Embryonic facial prominence (tissue), 1 donor: ENCODE measurements around the gene KDR.

Source experiments
- DNase-seq: peaks from one replicate; pipeline ENCODE4 v3.0.0-alpha.2; 2016; ENCODE audit errors: extremely low spot score

Gene KDR

DNA sequence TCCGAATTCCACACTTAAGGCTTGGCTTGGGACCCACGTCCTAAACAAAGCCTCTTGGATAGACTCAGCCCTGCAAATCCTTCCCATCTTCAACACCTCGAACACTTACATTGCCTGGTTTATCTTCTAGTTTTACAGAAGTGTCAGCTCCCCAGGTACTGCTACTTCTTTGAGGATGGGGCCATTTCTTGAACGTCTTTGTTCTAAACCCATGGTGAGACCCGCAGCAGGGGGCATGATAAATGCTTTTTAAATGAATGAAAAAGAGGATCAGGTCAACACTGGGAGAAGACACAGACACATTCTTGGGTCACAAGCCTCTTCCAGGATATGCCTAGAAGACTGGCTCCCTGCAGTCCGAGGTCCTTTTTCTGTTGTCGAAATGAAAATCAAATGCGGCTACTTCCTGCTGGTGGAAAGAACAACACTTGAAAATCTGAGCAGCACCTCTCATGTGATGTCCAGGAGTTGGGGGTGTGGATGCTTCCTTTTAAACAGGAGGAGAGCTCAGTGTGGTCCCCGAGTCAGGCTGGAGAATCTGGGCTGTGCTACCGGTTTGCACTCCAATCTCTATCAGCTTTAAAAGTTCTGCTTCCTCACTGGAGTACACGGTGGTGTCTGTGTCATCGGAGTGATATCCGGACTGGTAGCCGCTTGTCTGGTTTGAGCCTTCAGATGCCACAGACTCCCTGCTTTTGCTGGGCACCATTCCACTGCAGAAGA is 45.8 kb downstream of the KDR start:
- no peak for DNase-seq

DNA sequence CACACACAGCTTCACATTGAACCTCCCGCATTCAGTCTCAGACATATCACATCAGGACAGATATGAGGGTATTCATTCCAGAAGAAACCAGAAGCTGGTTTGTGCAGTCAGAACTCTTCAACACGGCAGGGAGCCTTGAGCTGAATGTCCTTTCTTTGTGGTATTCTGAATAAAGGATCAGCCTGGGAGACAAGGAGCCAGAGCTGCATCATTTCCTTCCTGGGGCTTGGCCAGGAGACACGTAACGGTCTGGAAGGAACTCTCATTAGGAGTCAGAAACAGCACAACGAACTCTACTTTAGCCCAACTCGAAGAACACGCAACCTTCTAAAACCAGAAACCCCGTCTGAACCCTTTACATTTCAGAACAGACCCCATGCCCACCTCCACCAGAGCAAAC is 46.4 kb downstream of the KDR start:
- no peak for DNase-seq

DNA sequence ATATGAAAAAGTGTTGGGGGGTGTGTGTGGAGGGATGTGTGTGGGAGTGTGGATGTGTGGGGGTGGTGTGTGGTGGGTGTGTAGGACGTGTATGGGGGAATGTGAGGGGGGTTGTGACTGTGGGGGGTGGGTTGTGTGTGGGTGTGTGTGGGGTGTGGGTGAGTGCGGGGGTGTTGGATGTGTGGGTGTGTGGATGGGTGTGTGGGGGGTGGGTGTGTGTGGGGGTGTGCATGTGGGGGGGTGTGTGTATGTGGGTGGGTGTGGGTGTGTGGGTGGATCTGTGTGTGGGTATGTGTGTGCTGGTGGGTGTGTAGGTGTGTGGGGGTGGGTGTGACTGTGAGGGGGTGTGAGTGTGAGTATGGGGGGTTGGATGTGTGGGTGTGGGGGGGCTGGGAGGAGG is 47.8 kb downstream of the KDR start:
- no peak for DNase-seq

DNA sequence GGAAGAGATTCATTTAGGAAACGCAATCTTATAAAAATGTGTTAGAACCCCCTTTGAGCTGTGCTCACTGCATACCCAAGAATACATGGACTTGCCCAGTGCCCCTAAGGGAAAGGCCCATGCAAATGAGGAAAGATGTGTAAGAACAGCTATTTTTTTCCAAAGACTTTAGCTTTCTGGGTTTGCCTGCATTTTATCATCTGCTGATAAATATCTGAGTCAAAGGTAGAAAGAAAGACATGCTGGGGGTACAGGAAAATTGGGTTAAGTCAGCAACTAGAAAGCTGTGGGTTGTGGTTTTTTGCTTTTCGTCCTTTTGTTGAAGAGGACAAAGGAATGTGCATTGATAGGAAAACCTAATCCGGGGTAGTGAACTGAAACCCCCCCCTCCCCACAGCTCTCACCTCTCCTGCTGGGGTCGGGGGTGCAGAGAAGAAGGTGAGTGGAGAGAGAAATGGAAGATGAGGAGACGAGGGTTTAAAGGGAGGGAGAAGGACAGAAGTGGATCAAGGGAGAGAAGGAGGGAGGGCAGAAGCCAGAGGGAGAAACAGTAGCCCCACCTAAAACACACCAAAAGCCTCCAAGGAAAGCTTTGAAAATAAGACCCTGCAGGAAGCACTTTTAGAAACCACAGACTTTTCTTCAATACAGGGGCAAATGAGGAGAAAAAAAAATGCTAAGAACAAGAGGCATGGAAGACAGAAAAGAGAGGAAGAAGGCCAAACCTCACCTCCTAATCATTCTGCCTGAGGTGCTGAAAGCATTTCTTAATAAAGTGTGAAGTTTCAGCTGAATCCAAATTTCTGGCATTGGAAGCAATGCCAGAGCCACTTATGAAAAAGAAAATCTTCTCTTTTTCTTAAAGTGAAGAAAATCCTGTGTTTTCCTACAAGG is 49.3 kb downstream of the KDR start:
- no peak for DNase-seq

DNA sequence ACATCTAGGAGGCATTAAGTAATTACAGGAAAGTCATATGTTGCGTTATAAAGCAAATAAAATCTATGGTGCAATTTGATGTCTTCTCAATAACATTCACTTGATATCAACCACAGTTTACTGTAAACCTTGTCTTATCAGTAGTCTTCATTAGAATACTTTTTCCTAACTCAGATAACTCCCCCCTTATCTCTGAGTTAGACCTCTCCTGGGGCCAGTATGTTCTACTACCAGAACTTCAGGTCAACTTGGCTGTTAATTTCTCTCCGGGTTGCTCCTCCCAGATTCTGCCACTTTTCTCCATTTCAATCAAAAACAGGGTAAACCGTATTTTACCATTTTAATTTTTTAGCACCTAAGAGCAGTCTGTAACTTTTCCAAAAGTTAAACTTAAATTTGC is 50.0 kb downstream of the KDR start:
- DNase-seq = no peak

GRCh38 chr4:55074386-55074785 is 51.0 kb downstream of the KDR start:
- DNase-seq = no peak

DNA sequence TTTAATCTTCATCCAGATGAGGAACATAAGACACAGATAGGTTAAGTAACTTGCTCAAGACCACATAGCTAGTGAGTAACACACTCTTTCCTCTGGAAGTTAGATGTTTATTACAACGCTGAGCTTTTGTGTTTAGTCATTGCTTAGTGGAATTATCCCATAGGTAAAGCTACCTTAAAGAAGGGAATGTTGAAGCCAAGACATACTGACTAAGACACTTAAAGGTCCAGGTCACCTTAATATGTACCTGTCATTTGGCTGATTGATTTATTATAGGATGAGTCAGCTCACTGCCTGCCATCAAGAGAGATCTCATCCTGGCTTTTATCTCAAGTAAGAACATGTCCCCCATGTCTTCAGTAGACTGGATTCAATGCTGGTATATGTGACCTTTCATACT is 53.4 kb downstream of the KDR start:
- DNase-seq = no peak

- no peak for DNase-seq
Measured at GRCh38 chr4:55069248-55069647, 56.1 kb downstream of the KDR start.

DNA sequence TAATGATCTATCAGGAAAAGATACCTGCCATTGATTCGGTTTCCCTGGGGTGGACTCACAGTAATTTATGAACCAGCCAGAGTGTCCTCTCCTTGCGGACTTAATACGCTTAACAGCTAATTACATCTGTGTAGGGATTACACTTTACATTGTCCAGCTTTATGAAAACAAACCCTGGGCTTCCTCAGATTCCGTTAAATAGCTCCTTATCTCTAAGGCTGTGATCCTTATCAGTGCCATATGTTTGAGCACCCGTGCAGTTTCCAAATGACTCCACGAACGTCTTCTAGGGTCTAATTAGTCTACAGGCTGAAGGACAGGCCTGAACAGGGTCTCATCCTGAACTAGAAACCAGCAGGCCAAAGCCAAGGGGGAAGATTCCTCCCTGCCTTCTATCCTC is 56.9 kb downstream of the KDR start:
- no peak for DNase-seq

DNA sequence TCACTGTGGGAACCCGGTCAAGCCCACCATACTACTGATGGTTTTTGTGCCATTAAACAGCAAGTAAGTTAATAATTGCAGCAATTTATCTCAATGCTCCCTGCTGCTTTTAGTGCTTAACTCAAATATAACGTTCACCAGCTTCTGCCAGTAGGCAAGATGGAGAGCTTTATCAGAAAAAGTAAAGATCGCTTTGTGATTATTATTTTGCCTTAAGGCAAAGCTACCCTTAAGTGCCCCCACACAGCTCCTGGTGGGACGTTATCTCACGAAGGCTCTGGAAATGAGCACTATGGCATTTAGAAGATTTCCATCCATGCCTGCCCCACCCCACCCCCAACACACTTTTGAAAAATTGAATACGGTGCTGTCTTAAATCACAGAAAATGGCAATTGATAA is 59.4 kb downstream of the KDR start:
- no peak for DNase-seq

- DNase-seq = no peak
Measured at GRCh38 chr4:55055529-55055928, 69.9 kb downstream of the KDR start.

DNA sequence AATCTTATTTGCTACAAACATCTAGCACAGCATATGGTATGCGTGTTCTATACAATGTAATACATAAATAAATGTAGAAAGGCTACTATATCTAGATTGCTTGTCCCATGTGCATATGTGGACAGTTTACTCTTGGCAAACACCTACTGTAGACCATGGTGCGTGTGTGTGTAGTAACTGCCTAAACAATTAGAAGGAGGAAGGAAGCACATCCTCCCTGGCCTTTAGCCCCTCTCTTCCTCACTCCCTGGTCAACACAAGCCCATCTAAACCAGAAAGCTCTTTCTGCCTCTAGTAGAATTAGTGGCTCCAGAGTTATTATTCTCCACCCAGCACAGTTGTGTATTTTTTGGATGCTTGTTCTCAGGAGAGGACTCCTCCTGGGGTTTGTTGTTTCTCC is 73.9 kb downstream of the KDR start:
- no peak for DNase-seq

DNA sequence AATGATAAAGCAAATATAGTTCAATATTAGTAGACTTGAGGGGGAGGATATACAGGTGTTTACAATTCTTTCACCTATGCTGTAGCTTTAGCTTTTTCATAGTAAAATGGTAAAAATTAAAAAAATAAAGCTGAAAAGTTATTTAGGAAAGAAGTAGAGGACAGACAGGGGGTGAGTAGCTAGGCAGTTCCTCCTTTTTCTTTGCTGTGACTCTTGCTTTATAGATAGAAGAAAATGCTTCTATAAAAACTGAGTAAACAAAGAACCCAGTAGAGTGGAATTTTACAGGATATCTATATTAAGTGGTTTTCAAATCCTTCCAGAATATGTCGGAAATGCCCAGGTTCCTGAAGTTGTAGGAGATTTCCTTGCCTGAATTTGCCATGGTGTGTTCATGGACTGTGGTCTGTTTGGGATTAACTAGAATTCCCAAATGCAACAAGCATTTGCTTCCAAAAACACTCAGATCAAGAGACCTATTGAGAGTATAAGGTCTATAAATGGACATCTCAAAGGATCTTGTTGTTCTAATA is 74.9 kb downstream of the KDR start:
- DNase-seq = no peak

DNA sequence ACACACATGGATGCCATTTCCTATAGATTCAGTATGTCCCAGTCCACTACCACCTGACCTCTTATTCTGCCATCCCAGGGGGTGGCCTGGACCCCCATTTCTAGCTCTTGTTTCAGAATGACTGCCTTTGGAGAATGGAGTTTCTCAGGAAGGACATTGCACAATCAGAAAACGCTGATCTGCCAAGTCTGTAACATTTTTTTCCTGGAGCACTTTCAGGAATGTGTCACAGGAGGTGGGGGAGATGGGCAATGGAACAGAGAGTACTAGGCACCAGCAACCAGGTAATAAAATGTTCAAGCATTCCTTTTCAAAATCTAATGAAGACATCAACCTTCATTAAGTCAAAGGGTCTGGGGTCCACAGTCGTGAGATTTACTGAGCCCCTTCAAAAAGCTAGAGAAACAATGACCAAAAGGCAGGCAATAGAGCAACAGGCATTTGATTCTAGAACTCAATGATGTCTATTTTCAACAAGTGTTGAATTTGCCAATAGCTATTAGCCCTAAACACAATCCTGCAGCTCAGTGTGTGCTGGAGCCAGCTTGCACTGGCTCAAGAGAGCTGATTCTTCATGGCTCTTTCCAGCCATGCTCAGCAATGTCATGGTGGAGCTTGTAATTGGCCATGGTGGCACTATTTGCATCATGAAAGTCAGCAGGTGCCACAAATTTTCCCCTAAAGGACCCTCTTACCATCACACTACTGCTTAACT is 87.1 kb downstream of the KDR start:
- DNase-seq = no peak

DNA sequence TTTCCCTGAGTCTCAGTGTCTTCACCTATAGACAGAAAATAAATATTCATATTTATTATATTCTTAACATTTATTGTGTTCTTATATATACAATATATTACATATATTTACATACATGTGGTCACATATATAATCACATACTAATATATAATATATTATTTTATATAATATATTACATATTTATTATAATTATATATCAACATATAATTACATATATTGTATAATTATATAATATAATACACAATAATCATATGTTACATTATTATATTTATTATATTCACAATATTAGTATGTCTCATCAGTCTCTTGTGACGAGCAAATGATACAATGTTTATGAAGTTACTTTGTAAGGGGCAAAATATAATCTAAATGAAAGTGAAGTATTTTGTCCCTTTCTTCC is 87.7 kb downstream of the KDR start:
- no peak for DNase-seq

DNA sequence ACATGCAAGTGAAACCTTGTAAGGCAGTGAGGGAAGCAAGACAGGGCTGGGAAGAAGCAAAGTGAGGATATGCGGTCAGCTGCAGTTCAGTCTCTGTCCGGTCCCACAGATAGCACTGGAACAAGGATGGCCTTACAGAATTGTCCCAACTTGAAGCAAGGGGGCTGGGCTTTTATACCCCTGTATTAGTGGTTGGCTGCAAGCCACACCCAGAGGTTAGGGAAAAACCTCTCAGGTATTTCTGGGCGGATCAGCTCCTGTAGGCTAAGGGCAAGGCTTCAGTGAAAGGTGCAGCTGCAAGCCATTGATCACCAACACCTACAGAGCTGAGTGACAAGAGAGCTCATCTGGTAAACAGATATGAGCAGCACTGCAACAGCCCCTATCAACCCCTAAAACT is 89.0 kb downstream of the KDR start:
- no peak for DNase-seq

DNA sequence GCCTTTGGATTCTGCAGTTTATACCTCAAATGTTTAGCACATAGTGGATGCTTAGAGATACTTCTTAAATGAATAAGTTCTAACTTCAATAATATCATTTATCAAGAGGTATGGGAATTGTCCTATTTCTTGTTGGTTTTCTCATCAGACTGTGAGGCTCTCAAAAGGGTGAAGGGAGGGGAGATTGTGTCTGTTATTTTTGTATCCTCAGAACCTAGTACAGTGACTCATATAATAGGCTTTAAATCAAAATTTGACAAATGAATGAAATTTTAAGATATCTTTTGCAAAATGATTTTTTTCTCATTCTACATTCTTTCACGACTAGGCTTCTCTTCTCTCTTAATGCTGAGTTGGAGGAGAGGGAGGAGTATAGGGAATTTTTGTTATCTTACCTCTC is 89.5 kb downstream of the KDR start:
- no peak for DNase-seq

DNA sequence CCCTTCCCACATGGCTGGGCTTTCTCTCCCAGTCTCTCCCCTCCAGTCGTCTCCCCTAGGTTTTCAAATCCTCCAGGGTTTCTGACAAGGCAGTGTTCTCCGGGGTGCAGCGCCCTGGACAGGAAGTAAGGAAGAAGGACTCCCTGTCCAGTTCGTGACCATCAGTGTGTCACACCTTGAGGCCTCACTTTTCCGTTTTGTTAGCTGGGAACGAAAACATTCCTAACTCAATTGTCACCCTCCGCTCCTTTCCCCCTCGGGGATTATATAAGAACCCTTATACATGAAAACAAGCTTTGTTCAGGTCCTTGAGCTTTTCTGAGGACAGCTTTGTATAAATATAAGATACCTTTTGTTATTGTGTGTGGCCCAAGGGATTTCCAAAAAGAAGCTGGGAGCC is 92.1 kb downstream of the KDR start:
- no peak for DNase-seq

GRCh38 chr4:55032788-55033187 is 92.6 kb downstream of the KDR start:
- no peak for DNase-seq

- DNase-seq = no peak
Measured at GRCh38 chr4:55032179-55032578, 93.2 kb downstream of the KDR start.

DNA sequence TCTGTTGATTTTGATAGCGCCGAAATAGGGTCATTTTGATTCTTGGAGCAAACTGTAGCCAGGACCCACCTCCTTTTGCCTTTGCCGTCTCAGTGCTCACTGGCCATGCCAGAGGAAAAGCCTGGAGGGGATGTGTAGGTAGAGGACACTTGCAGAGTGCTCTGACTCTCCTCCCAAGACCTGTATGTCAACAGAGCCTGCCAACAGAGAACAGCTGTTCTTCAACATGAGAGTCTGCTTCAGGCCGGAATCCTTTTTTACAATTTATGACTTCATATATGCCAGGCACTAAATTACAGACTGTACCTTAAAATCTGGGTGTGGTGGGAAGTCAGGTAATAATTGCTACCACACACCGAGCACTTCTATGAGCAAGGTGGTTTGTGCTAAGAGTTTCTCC is 94.2 kb downstream of the KDR start:
- DNase-seq = no peak

DNA sequence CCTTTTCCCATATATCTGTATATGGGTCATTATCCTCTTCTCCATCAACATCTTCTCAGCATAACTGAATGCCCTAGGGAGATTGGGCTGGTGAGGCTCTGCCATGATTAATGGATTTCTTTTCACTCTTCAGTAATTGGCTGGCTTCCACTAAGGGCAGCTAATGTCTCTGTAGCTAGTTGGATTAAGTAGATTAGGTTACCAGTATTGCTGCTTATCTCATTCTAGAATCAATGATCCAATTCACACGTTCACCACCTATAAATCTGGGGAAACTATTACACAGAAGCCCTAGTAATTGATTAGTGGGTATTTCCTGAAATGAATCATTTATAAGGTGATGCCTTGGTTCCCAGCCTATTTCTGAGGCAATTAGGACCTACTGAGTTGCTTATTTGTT is 94.8 kb downstream of the KDR start:
- DNase-seq = no peak
